ENCODE measurements around the gene RPL22L1.

DNA sequence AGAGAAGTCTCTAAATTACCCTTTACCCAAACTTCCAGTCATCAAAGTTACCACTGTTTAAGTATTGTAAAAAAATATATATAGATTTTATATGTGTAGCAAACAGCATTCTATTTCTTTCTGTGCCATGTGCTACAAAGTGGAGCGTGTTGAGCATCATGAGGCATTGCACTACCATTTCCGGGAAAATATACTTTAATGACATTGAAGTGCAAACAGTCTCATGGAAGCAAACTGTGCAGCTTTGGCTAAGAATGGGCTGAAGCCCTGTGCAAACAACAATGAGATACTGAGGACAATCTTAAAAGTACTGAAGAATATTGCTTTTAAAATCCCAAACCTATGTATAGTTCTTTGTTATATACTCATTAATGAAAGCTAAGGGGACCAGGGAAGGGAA is 6.5 kb upstream of the RPL22L1 start:
- no peak for TF ChIP-seq CTCF (IDR thresholded peaks at IDR 0.05)
- TF ChIP-seq POLR2A (IDR thresholded peaks at IDR 0.05): no peak

Measured in heart left ventricle (tissue), 13 donors.